K562 (cell line): ENCODE measurements around the gene COL16A1. TPM values are rescaled to one million over a fixed set of nuclear protein-coding genes. Genes with fewer than 3 reads are reported as not detected.
A peak's percentile ranks its signal among the peaks of the same experiment; 100 is the strongest.

ENCODE experiments used
- ATAC-seq: fragments of 200-7000 bp; cut with Tn5 transposase; 3 replicates; pipeline ENCODE4 v1.9.1; 2020; ENCODE audit warnings: moderate library complexity
- BruUV-seq: library from RNA; stranded (reverse); fragments of 400-500 nt; replicated peaks from 2 replicates; lab custom pipeline; 2021; lab: Mats Ljungman, UMichigan
- CTCF ChIA-PET: fragments of 300-600 bp; formaldehyde crosslinking; extraction: SDS; loops from one replicate; lab custom pipeline; 2021; ENCODE audit warnings: low intra/inter-chr PET ratio; lab: Yijun Ruan, JAX
- POLR2A ChIA-PET: fragments of 300-600, 350-650 bp; sonication (Branson Sonifier 250); formaldehyde crosslinking; extraction: SDS; loops from one replicate; lab custom pipeline; 2021; ENCODE audit warnings: antibody characterized with exemption, inconsistent platforms; lab: Yijun Ruan, JAX
- DNase-seq, 4 experiments: peaks; one replicate each; pipeline versions ENCODE4 v3.0.0 to v3.0.0-alpha.2; 2011 to 2018; ENCODE audit warnings: low spot score in 3 of 4, mixed read lengths in 3 of 4; ENCODE audit errors: extremely low read depth in 1 of 4
- FAIRE-seq: peaks from 2 replicates; lab custom pipeline; 2011; peaks lifted over from hg19 to GRCh38; lab: Jason Lieb, UNC
- H2AFZ ChIP-seq: 2 replicates; pipeline ENCODE4 v1.6.0; 2011; ENCODE audit warnings: low read depth, low read length, control low read depth, inconsistent platforms
- H3K27ac ChIP-seq: fragments of 200-600 bp; 3 replicates; pipeline ENCODE4 v1.8.0; 2011; ENCODE audit warnings: low read depth, mild to moderate bottlenecking, control low read depth, inconsistent platforms, low read length, moderate library complexity, mixed read lengths; ENCODE audit errors: extremely low read depth
- H3K27me3 ChIP-seq, 2 experiments: fragments of 300-600 bp in 1 of 2; 2 replicates in 1 of 2; 3 replicates in 1 of 2; pipeline versions ENCODE4 v1.6.0 to v1.8.0; 2011; ENCODE audit warnings: inconsistent platforms in 2 of 2, low read length in 2 of 2, mild to moderate bottlenecking in 1 of 2, mixed read lengths in 1 of 2, moderate library complexity in 1 of 2; ENCODE audit not compliant: control insufficient read depth in 2 of 2, insufficient read depth in 2 of 2
- H3K36me3 ChIP-seq: fragments of 300-600 bp; 3 replicates; pipeline ENCODE4 v1.8.0; 2011; ENCODE audit warnings: mild to moderate bottlenecking, low read length, inconsistent platforms; ENCODE audit not compliant: control insufficient read depth, insufficient read depth
- H3K4me1 ChIP-seq, 2 experiments: fragments of 200-600 bp in 1 of 2; replicated peaks in 1 of 2; 2 replicates in 1 of 2; 3 replicates in 1 of 2; pipeline versions ENCODE4 v1.5.1 to v1.8.0; 2011; ENCODE audit warnings: inconsistent platforms in 2 of 2, low read length in 2 of 2, mild to moderate bottlenecking in 1 of 2, mixed read lengths in 1 of 2, moderate library complexity in 1 of 2; ENCODE audit not compliant: control insufficient read depth in 2 of 2, insufficient read depth in 2 of 2
- H3K4me2 ChIP-seq: 2 replicates; pipeline ENCODE4 v1.6.1; 2011; ENCODE audit warnings: low read length, control low read depth, inconsistent platforms, mixed read lengths; ENCODE audit not compliant: insufficient read depth
- H3K4me3 ChIP-seq: fragments of 200-600 bp; sonication (generic), shearing (Covaris generic); 2 replicates; pipeline ENCODE4 v1.5.1; 2016; ENCODE audit warnings: control low read depth, inconsistent platforms
- H3K79me2 ChIP-seq: fragments of 200-600 bp; 3 replicates; pipeline ENCODE4 v1.8.0; 2011; ENCODE audit warnings: low read length, inconsistent platforms; ENCODE audit not compliant: control insufficient read depth, insufficient read depth
- H3K9ac ChIP-seq, 2 experiments: 2 replicates each; pipeline versions ENCODE4 v1.6.0 to v1.6.1; 2011; ENCODE audit warnings: low read depth in 2 of 2, low read length in 2 of 2, control low read depth in 1 of 2, inconsistent platforms in 1 of 2, mild to moderate bottlenecking in 1 of 2, mixed read lengths in 1 of 2; ENCODE audit not compliant: insufficient read depth in 1 of 2
- H3K9me1 ChIP-seq: one replicate; pipeline ENCODE4 v1.6.0; 2011; ENCODE audit warnings: inconsistent platforms, mild to moderate bottlenecking, low read length, moderate library complexity; ENCODE audit not compliant: control insufficient read depth, insufficient read depth
- H3K9me3 ChIP-seq: replicated peaks from 2 replicates; pipeline ENCODE4 v1.5.1; 2011; ENCODE audit warnings: low read depth, low read length, inconsistent platforms; ENCODE audit not compliant: control insufficient read depth, insufficient read depth
- H4K20me1 ChIP-seq: replicated peaks from 2 replicates; pipeline ENCODE4 v1.6.1; 2011; ENCODE audit warnings: low read length, inconsistent platforms, mixed read lengths; ENCODE audit not compliant: control insufficient read depth, insufficient read depth
- ESRRA ChIP-seq: fragments of 450-650 bp; IDR thresholded peaks from 2 replicates; pipeline ENCODE4 v1.6.1; 2014; ENCODE audit warnings: low read depth, mild to moderate bottlenecking, moderate library complexity, borderline replicate concordance
- HCFC1 ChIP-seq: IDR thresholded peaks from 2 replicates; pipeline ENCODE4 v1.6.1; 2012; ENCODE audit warnings: low read depth, low read length, improper control_type of control experiment
- MEF2D ChIP-seq: conservative IDR thresholded peaks from 2 replicates; pipeline ENCODE4 v1.6.1; 2016; ENCODE audit warnings: low read depth, missing genetic modification characterization, missing compliant biosample characterization
- MIER1 ChIP-seq: fragments of 450-650 bp; IDR thresholded peaks from 2 replicates; pipeline ENCODE4 v1.6.1; 2016; ENCODE audit warnings: antibody characterized with exemption, mild to moderate bottlenecking, low read depth
- PRMT5 ChIP-seq: sonication (generic); formaldehyde crosslinking; IDR thresholded peaks from 2 replicates; pipeline ENCODE4 v1.5.0; 2020; ENCODE audit warnings: missing genetic modification reagents
- ZNF354B ChIP-seq: fragments of 250-450 bp; sonication (Bioruptor Pico); IDR thresholded peaks from 2 replicates; pipeline ENCODE4 v1.4.0; 2020
- WGBS: fragments of 100-300 bp; shearing (Covaris generic); methylation state at CpG from one replicate; pipeline ENCODE4 v1.1.6; 2016; ENCODE audit warnings: low coverage, mixed read lengths; ENCODE audit not compliant: insufficient coverage; ENCODE audit errors: missing lambda C conversion rate; 5-methylcytosine and 5-hydroxymethylcytosine counted together
- in situ Hi-C: fragments of 300-500 bp; cut with MboI; formaldehyde crosslinking; loops from 4 replicates; pipeline ENCODE4 v1.15.0; 2018; ENCODE audit warnings: inconsistent platforms, mixed read lengths
- intact Hi-C: fragments of 100-400 bp; cut with micrococcal nuclease; formaldehyde crosslinking; loops from 2 replicates; pipeline ENCODE4 v1.14.2; 2022
- polyA plus RNA-seq, 8 experiments: library from polyadenylated mRNA; depleted of rRNA in 4 of 8; stranded (reverse) in 5 of 8; unstranded in 3 of 8; fragments of >200 nt; fragmentation: Nextera tagmentation in 2 of 8; fragmentation: Illumina TruSeq in 1 of 8; extraction: Ambion mirVana in 2 of 8; extraction: Trizol in 1 of 8; gene quantifications; 2 replicates each; pipeline versions ENCODE4 v1.2.1 to v1.2.3, GENCODE V29; 2011 to 2014; ENCODE audit warnings: inconsistent platforms in 1 of 8, missing spikeins in 1 of 8
- total RNA-seq, 7 experiments: library from RNA; depleted of rRNA in 6 of 7; stranded (reverse); fragments of >200 nt in 6 of 7; fragmentation: Illumina TruSeq in 2 of 7; extraction: Trizol in 2 of 7; gene quantifications; 2 replicates each; pipeline versions ENCODE4 v1.2.1 to v1.2.3, GENCODE V29; 2011 to 2021; ENCODE audit warnings: low replicate concordance in 1 of 7
- TF ChIP-seq, protein P1 (sequence below): fragments of 450-650 bp; IDR thresholded peaks from 2 replicates; pipeline ENCODE4 v1.6.1; 2017; ENCODE audit warnings: antibody characterized with exemption, mild to moderate bottlenecking

The COL16A1 gene
- total and polyA plus RNA-seq, 9 of the 15 experiments (the other 6 are each of a cell fraction or from before 2014, with no cell fraction given), result 0.11 to 0.60 (median 0.11) TPM; not detected in 6

- TF ChIP-seq ZNF354B, result no peak
- no peak for TF ChIP-seq MEF2D (tag)
- TF ChIP-seq PRMT5, result no peak
- TF ChIP-seq, protein P1, sequence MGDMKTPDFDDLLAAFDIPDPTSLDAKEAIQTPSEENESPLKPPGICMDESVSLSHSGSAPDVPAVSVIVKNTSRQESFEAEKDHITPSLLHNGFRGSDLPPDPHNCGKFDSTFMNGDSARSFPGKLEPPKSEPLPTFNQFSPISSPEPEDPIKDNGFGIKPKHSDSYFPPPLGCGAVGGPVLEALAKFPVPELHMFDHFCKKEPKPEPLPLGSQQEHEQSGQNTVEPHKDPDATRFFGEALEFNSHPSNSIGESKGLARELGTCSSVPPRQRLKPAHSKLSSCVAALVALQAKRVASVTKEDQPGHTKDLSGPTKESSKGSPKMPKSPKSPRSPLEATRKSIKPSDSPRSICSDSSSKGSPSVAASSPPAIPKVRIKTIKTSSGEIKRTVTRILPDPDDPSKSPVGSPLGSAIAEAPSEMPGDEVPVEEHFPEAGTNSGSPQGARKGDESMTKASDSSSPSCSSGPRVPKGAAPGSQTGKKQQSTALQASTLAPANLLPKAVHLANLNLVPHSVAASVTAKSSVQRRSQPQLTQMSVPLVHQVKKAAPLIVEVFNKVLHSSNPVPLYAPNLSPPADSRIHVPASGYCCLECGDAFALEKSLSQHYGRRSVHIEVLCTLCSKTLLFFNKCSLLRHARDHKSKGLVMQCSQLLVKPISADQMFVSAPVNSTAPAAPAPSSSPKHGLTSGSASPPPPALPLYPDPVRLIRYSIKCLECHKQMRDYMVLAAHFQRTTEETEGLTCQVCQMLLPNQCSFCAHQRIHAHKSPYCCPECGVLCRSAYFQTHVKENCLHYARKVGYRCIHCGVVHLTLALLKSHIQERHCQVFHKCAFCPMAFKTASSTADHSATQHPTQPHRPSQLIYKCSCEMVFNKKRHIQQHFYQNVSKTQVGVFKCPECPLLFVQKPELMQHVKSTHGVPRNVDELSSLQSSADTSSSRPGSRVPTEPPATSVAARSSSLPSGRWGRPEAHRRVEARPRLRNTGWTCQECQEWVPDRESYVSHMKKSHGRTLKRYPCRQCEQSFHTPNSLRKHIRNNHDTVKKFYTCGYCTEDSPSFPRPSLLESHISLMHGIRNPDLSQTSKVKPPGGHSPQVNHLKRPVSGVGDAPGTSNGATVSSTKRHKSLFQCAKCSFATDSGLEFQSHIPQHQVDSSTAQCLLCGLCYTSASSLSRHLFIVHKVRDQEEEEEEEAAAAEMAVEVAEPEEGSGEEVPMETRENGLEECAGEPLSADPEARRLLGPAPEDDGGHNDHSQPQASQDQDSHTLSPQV, result no peak
- no peak for TF ChIP-seq HCFC1
These were observed 45.1 kb downstream of the COL16A1 start (continued) for GRCh38 chr1:31658721-31659120.

DNA sequence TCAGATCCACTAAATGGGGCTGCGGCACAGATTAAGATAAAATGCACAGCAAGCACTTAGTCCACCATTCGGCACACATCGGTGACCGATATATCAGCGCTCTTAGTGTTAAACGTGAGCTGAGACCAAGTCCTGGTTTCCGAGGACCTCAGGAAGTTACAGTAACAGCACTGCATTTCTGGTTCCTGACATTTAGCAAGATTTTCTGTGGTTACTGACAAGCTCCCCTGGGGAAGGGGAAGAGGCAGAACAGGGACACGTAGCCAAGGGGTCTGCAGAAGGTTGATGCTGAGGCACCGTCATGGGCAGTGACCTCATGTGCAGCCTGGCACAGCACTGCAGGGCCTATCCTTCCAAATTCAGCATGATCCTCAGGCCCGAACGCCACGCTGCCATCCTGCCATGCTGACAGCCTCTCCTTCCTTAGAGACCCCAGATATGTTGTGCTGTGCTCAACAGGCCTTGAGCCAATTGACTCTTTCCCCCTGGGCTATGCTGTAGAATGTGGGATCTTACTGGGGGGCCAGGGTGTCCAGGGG, 45.8 kb downstream of the COL16A1 start:
- CTCF ChIA-PET, result no interaction called here
- Histone ChIP-seq H3K27me3 (peaks cover 40 to 91% of the 10 kb centered on the region in 2 experiments; a peak in 4 of 5 replicates), H3K4me3 (no peak overlapping the region), H2AFZ (no peak overlapping the region), H3K9me1 (no peaks in the 10 kb centered on the region), H3K36me3 (no peaks in the 10 kb centered on the region), H3K79me2 (no peaks in the 10 kb centered on the region), H3K27ac (no peak overlapping the region), H3K4me2 (no peak overlapping the region), H3K9me3 (no peaks in the 10 kb centered on the region), H3K9ac (0 out of 4 replicates have a peak overlapping the region, but pooled peaks of 1 of the 2 experiments have one; percentile 17), H3K4me1 (no peaks in the 10 kb centered on the region), H4K20me1 (peaks cover 17% of the 10 kb centered on the region; the same call in 1 of the 2 replicates)
- BruUV-seq, result no TSS peak
- in situ Hi-C loops (no loop called here), intact Hi-C loops (no loop called here)
- no peak for DNase-seq
- POLR2A ChIA-PET, result interaction anchor here (0.8 to 1.5 kb wide), 2 partner anchors 12 to 13 kb away, joined by 4 to 5 read pairs; partner anchors contain the start of gene PEF1
- no peak for ATAC-seq
- no peak for FAIRE-seq
- peak; percentile 61; the same call in 1 of the 2 replicates for TF ChIP-seq ESRRA
- TF ChIP-seq MIER1, result no peak
- WGBS, result under 1% methylated on average over 12 of the region's 12 CpGs
